GM12878 (cell line): ENCODE results near the gene AOPEP. TPM values are rescaled to one million over a fixed set of nuclear protein-coding genes. Genes with fewer than 3 reads are reported as not detected.

Experiments
- ATAC-seq: fragments of 200-7000 bp; cut with Tn5 transposase; 3 replicates; pipeline ENCODE4 v1.9.1; 2020; ENCODE audit warnings: mild to moderate bottlenecking, moderate library complexity
- BruUV-seq: library from RNA; stranded (reverse); fragments of 400-500 nt; replicated peaks from 2 replicates; lab custom pipeline; 2021; lab: Mats Ljungman, UMichigan
- CTCF ChIA-PET: fragments of 300-600 bp; sonication (Branson Sonifier 250); formaldehyde crosslinking; extraction: SDS; loops from one replicate; lab custom pipeline; 2021; ENCODE audit warnings: inconsistent platforms; lab: Yijun Ruan, JAX
- POLR2A ChIA-PET: fragments of 350-600 bp; formaldehyde crosslinking; extraction: SDS; loops from one replicate; lab custom pipeline; 2021; ENCODE audit warnings: inconsistent platforms; lab: Charles Lee
- RAD21 ChIA-PET: fragments of 300-600 bp; sonication (Branson Sonifier 250); formaldehyde crosslinking; loops from one replicate; lab custom pipeline; 2023; ENCODE audit warnings: antibody characterized with exemption; ENCODE audit not compliant: unreplicated experiment; lab: Charles Lee
- SMC1A ChIA-PET: fragments of 300-600 bp; sonication (Branson Sonifier 250); formaldehyde crosslinking; loops from one replicate; lab custom pipeline; 2023; ENCODE audit not compliant: unreplicated experiment, uncharacterized antibody; lab: Charles Lee
- DNase-seq: peaks from one replicate; pipeline ENCODE4 v3.0.0-alpha.2; 2011; ENCODE audit warnings: low read depth, low spot score
- FAIRE-seq: peaks from 3 replicates; lab custom pipeline; 2011; peaks lifted over from hg19 to GRCh38; lab: Jason Lieb, UNC
- H2AFZ ChIP-seq: 2 replicates; pipeline ENCODE4 v1.6.0; 2011; ENCODE audit warnings: low read depth, low read length, control low read depth; ENCODE audit not compliant: control insufficient read depth
- H3K27ac ChIP-seq: 2 replicates; pipeline ENCODE4 v1.5.1; 2011; ENCODE audit warnings: control low read depth; ENCODE audit not compliant: control insufficient read depth, insufficient read depth
- H3K27me3 ChIP-seq, 2 experiments: replicated peaks in 1 of 2; 2 replicates each; pipeline versions ENCODE4 v1.6.0 to v1.6.1; 2011; ENCODE audit warnings: low read length in 1 of 2; ENCODE audit not compliant: control insufficient read depth in 2 of 2, insufficient read depth in 2 of 2
- H3K36me3 ChIP-seq, 2 experiments: 2 replicates each; pipeline ENCODE4 v1.5.1; 2011; ENCODE audit warnings: low read length in 1 of 2; ENCODE audit not compliant: control insufficient read depth in 2 of 2, insufficient read depth in 2 of 2
- H3K4me1 ChIP-seq: 2 replicates; pipeline ENCODE4 v1.6.1; 2011; ENCODE audit warnings: mild to moderate bottlenecking, low read length, moderate library complexity, mixed read lengths; ENCODE audit not compliant: control insufficient read depth, insufficient read depth
- H3K4me2 ChIP-seq: 2 replicates; pipeline ENCODE4 v1.6.0; 2011; ENCODE audit warnings: control low read depth; ENCODE audit not compliant: control insufficient read depth, insufficient read depth
- H3K4me3 ChIP-seq: fragments of 200-600 bp; sonication (generic); 2 replicates; pipeline ENCODE4 v1.5.1; 2016
- H3K79me2 ChIP-seq: 2 replicates; pipeline ENCODE4 v1.6.0; 2011; ENCODE audit warnings: low read length; ENCODE audit not compliant: control insufficient read depth, insufficient read depth
- H3K9ac ChIP-seq: 2 replicates; pipeline ENCODE4 v1.8.0; 2011; ENCODE audit warnings: low read length, control low read depth, mixed read lengths; ENCODE audit not compliant: control insufficient read depth, insufficient read depth
- H3K9me3 ChIP-seq: replicated peaks from 3 replicates; pipeline ENCODE4 v1.5.1; 2011; ENCODE audit warnings: mild to moderate bottlenecking, low read length; ENCODE audit not compliant: control insufficient read depth, insufficient read depth
- H4K20me1 ChIP-seq: 2 replicates; pipeline ENCODE4 v1.6.0; 2011; ENCODE audit not compliant: control insufficient read depth, insufficient read depth
- CBX5 ChIP-seq: sonication (generic); IDR thresholded peaks from 2 replicates; pipeline ENCODE4 v1.6.1; 2016; ENCODE audit warnings: low read depth, moderate library complexity, mild to moderate bottlenecking, inconsistent platforms
- EP300 ChIP-seq, 2 experiments: fragments of 150-350 bp in 1 of 2; IDR thresholded peaks; 2 replicates each; pipeline ENCODE4 v1.6.1; 2011 to 2012; ENCODE audit warnings: low read depth in 2 of 2, low read length in 2 of 2, borderline replicate concordance in 1 of 2, improper control_type of control experiment in 1 of 2, inconsistent platforms in 1 of 2; ENCODE audit not compliant: control insufficient read depth in 1 of 2
- MEF2A ChIP-seq: IDR thresholded peaks from 2 replicates; pipeline ENCODE4 v1.6.1; 2011; ENCODE audit warnings: low read depth, mild to moderate bottlenecking, low read length, moderate library complexity; ENCODE audit not compliant: insufficient read depth
- NR2F1 ChIP-seq: fragments of 450-650 bp; conservative IDR thresholded peaks from 2 replicates; pipeline ENCODE4 v1.6.1; 2017; ENCODE audit warnings: mild to moderate bottlenecking
- SMAD1 ChIP-seq: fragments of 450-650 bp; IDR thresholded peaks from 2 replicates; pipeline ENCODE4 v1.6.1; 2018; ENCODE audit warnings: mild to moderate bottlenecking, low read depth; ENCODE audit not compliant: partially characterized antibody
- WRNIP1 ChIP-seq: IDR thresholded peaks from 2 replicates; pipeline ENCODE4 v1.6.1; 2011; ENCODE audit warnings: low read depth, low read length, improper control_type of control experiment, borderline replicate concordance
- ZSCAN29 ChIP-seq: fragments of 450-650 bp; IDR thresholded peaks from 2 replicates; pipeline ENCODE4 v1.6.1; 2017; ENCODE audit warnings: mild to moderate bottlenecking, moderate library complexity
- WGBS: methylation state at CpG from one replicate; pipeline ENCODE4 v1.1.6; 2016; ENCODE audit warnings: low lambda C conversion rate; ENCODE audit not compliant: insufficient replicate concordance, insufficient coverage; ENCODE audit errors: missing lambda C conversion rate; 5-methylcytosine and 5-hydroxymethylcytosine counted together
- in situ Hi-C: fragments of 300-500 bp; cut with MboI; formaldehyde crosslinking; loops from 9 replicates; pipeline ENCODE4 v1.14.3; 2018; ENCODE audit warnings: mixed read lengths
- intact Hi-C: fragments of 100-400 bp; cut with micrococcal nuclease; formaldehyde crosslinking; loops from one replicate; pipeline ENCODE4 v1.14.2; 2022; ENCODE audit not compliant: unreplicated experiment
- polyA plus RNA-seq, 11 experiments: library from polyadenylated mRNA; depleted of rRNA in 4 of 11; unstranded in 6 of 11; stranded (reverse) in 5 of 11; fragments of >200 nt; fragmentation: Nextera tagmentation in 4 of 11; fragmentation: Illumina TruSeq in 1 of 11; extraction: Ambion mirVana in 4 of 11; extraction: Trizol in 1 of 11; gene quantifications; 1 replicate in 1 of 11; 2 replicates in 10 of 11; pipeline versions ENCODE4 v1.2.1 to v1.2.3, GENCODE V29; 2011 to 2016; ENCODE audit warnings: inconsistent platforms in 2 of 11, missing spikeins in 2 of 11, low read depth in 1 of 11
- total RNA-seq, 4 experiments: library from RNA; depleted of rRNA in 3 of 4; stranded (reverse); fragments of >200 nt in 3 of 4; fragmentation: Illumina TruSeq in 1 of 4; extraction: Trizol in 1 of 4; gene quantifications; 2 replicates each; pipeline versions ENCODE4 v1.2.1 to v1.2.3, GENCODE V29; 2013 to 2021
- TF ChIP-seq, protein P1 (sequence below): fragments of 450-650 bp; IDR thresholded peaks from 2 replicates; pipeline ENCODE4 v1.6.1; 2016; ENCODE audit warnings: mild to moderate bottlenecking
- TF ChIP-seq, protein P2 (sequence below): IDR thresholded peaks from 2 replicates; pipeline ENCODE4 v1.6.1; 2012; ENCODE audit warnings: mild to moderate bottlenecking, low read depth, low read length
- TF ChIP-seq, protein P3 (sequence below): fragments of 150-350 bp; IDR thresholded peaks from 2 replicates; pipeline ENCODE4 v1.6.1; 2016; ENCODE audit warnings: low read depth, low read length

AOPEP gene
- total and polyA plus RNA-seq, 10 of the 15 experiments (the other 5 are each of a cell fraction or from before 2014, with no cell fraction given): 2.3 to 16.9 (median 10.1) TPM

DNA sequence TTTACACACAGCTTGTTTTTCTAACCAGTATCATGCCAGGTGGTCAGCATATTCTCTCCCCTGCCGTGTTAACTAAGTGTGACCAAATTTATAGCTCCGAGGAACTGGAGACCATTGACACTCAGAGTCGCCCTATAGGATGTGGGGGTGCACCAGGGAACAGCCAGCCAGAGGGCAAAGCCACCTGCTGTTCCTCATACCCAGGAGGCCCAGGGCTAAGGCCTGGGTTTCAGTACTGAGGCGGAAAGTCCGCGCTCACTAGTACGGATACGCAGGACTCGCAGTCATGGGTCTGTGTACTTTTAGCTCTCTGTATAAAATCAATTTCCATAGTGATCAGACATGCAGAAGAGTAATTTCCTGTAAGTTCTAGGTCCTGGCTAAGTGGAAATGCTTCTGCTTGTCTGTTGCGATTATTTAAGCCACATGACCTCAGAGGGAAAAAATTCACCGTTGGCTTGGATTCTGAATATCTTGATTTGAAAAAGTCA is 247.0 kb downstream of the AOPEP start:
- DNase-seq (no peak), ATAC-seq (no peak), FAIRE-seq (no peak)
- no peaks in the 10 kb centered on the region for H3K27me3 ChIP-seq
- in situ Hi-C loops (no loop called here), intact Hi-C loops (no loop called here)
- H4K20me1 ChIP-seq: no peaks in the 10 kb centered on the region
- no peak overlapping the region for H2AFZ ChIP-seq
- TF ChIP-seq CBX5 (no peak), WRNIP1 (no peak), ZSCAN29 (no peak), EP300 (IDR thresholded peaks at IDR 0.05; ENCODE audit: borderline replicate concordance in 1 of 2, control insufficient read depth in 1 of 2, low read depth in 2 of 2, low read length in 2 of 2) (no peak), MEF2A (no peak), NR2F1 (no peak), SMAD1 (no peak)
- TF ChIP-seq, protein P1, sequence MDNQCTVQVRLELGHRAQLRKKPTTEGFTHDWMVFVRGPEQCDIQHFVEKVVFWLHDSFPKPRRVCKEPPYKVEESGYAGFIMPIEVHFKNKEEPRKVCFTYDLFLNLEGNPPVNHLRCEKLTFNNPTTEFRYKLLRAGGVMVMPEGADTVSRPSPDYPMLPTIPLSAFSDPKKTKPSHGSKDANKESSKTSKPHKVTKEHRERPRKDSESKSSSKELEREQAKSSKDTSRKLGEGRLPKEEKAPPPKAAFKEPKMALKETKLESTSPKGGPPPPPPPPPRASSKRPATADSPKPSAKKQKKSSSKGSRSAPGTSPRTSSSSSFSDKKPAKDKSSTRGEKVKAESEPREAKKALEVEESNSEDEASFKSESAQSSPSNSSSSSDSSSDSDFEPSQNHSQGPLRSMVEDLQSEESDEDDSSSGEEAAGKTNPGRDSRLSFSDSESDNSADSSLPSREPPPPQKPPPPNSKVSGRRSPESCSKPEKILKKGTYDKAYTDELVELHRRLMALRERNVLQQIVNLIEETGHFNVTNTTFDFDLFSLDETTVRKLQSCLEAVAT: no peak
- TF ChIP-seq, protein P2, sequence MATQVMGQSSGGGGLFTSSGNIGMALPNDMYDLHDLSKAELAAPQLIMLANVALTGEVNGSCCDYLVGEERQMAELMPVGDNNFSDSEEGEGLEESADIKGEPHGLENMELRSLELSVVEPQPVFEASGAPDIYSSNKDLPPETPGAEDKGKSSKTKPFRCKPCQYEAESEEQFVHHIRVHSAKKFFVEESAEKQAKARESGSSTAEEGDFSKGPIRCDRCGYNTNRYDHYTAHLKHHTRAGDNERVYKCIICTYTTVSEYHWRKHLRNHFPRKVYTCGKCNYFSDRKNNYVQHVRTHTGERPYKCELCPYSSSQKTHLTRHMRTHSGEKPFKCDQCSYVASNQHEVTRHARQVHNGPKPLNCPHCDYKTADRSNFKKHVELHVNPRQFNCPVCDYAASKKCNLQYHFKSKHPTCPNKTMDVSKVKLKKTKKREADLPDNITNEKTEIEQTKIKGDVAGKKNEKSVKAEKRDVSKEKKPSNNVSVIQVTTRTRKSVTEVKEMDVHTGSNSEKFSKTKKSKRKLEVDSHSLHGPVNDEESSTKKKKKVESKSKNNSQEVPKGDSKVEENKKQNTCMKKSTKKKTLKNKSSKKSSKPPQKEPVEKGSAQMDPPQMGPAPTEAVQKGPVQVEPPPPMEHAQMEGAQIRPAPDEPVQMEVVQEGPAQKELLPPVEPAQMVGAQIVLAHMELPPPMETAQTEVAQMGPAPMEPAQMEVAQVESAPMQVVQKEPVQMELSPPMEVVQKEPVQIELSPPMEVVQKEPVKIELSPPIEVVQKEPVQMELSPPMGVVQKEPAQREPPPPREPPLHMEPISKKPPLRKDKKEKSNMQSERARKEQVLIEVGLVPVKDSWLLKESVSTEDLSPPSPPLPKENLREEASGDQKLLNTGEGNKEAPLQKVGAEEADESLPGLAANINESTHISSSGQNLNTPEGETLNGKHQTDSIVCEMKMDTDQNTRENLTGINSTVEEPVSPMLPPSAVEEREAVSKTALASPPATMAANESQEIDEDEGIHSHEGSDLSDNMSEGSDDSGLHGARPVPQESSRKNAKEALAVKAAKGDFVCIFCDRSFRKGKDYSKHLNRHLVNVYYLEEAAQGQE: no peak
- TF ChIP-seq, protein P3, sequence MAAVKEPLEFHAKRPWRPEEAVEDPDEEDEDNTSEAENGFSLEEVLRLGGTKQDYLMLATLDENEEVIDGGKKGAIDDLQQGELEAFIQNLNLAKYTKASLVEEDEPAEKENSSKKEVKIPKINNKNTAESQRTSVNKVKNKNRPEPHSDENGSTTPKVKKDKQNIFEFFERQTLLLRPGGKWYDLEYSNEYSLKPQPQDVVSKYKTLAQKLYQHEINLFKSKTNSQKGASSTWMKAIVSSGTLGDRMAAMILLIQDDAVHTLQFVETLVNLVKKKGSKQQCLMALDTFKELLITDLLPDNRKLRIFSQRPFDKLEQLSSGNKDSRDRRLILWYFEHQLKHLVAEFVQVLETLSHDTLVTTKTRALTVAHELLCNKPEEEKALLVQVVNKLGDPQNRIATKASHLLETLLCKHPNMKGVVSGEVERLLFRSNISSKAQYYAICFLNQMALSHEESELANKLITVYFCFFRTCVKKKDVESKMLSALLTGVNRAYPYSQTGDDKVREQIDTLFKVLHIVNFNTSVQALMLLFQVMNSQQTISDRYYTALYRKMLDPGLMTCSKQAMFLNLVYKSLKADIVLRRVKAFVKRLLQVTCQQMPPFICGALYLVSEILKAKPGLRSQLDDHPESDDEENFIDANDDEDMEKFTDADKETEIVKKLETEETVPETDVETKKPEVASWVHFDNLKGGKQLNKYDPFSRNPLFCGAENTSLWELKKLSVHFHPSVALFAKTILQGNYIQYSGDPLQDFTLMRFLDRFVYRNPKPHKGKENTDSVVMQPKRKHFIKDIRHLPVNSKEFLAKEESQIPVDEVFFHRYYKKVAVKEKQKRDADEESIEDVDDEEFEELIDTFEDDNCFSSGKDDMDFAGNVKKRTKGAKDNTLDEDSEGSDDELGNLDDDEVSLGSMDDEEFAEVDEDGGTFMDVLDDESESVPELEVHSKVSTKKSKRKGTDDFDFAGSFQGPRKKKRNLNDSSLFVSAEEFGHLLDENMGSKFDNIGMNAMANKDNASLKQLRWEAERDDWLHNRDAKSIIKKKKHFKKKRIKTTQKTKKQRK: no peak
- no peaks in the 10 kb centered on the region for H3K79me2 ChIP-seq
- ChIA-PET RAD21 (no interaction called here), CTCF (no interaction called here), POLR2A (no interaction called here), SMC1A (interaction anchor here (0.9 to 1.5 kb wide), 3 partner anchors 16 to 188 kb away, joined by 3 to 5 read pairs (median 3); no protein-coding TSS in a partner anchor)
- no peaks in the 10 kb centered on the region for H3K36me3 ChIP-seq
- no peak overlapping the region for H3K9ac ChIP-seq
- no peak overlapping the region for H3K4me3 ChIP-seq
- H3K27ac ChIP-seq: no peak overlapping the region
- WGBS: 88% methylated on average over 11 of the region's 11 CpGs
- no TSS peak for BruUV-seq
- H3K4me1 ChIP-seq: no peaks in the 10 kb centered on the region
- no peaks in the 10 kb centered on the region for H3K9me3 ChIP-seq
- H3K4me2 ChIP-seq: no peak overlapping the region
